GM18868 (cell line): ENCODE measurements around the gene ANGPTL4.

Experiments used
- ATAC-seq: cut with Tn5 transposase; IDR thresholded peaks from one replicate; pipeline ENCODE4 v1.9.1; 2021; ENCODE audit warnings: mild to moderate bottlenecking, moderate library complexity; ENCODE audit not compliant: unreplicated experiment

Gene ANGPTL4

GRCh38 chr19:8387688-8388611, 24.0 kb downstream of the ANGPTL4 start:
- no peak for ATAC-seq

DNA sequence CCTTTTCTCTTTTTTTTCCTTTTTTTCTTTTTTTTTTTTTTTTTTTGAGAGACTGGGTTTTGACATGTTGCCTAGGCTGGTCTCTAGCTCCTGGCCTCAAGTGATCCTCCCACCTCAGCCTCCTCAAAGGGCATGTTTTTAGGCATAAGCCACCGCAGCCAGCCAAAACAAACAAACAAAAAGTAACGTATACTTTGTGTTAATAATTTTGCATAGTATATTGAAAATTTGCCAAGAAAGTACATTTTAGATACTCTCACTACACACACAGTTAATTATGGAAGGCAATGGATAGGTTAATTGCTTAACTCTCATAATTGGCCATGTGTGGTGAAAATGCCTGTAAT, 24.6 kb downstream of the ANGPTL4 start:
- no peak for ATAC-seq

DNA sequence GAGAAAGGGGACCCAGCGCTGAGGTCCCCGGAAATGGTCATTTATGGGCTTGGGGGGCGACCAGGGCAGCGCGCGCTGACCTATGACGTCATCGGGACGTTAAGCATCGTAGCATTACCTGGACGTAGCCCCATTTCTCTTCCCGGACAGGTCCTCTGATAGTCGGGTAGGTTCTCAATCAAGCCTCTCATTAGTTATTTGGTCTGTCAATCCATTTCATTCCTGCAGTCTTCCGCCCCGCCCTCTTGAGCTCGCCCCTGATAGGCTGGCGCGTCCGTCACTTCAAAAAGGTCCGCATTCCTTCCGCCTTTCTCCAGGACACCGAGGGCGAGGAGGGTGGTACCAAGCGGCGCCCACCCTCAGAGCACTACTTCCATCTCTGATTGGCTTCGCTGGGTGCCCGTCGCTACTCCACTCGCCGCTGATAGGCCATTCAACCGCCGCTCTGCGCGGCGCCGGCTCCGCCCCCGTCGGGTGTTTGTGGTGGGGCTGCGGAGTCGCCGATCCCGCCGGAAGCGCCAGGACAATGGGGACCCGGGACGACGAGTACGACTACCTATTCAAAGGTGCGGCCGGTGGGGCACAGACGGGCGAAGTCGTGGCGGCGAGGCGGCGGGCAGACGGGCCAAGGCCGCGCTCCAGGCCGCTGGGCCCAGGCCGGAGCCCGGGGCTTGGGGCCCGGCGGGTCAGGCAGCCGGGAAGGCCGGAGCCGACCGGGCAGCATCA, 26.1 kb downstream of the ANGPTL4 start, which contains the start of gene RAB11B:
Gene RAB11B, plus strand, starts transcription at position 470 of the 726 bp plus-strand sequence. Its CDS starts 57 bp downstream, at position 527.
- peak; percentile 90 for ATAC-seq

- ATAC-seq = peak; percentile 35
Observed at GRCh38 chr19:8390617-8390981, 26.6 kb downstream of the ANGPTL4 start.

DNA sequence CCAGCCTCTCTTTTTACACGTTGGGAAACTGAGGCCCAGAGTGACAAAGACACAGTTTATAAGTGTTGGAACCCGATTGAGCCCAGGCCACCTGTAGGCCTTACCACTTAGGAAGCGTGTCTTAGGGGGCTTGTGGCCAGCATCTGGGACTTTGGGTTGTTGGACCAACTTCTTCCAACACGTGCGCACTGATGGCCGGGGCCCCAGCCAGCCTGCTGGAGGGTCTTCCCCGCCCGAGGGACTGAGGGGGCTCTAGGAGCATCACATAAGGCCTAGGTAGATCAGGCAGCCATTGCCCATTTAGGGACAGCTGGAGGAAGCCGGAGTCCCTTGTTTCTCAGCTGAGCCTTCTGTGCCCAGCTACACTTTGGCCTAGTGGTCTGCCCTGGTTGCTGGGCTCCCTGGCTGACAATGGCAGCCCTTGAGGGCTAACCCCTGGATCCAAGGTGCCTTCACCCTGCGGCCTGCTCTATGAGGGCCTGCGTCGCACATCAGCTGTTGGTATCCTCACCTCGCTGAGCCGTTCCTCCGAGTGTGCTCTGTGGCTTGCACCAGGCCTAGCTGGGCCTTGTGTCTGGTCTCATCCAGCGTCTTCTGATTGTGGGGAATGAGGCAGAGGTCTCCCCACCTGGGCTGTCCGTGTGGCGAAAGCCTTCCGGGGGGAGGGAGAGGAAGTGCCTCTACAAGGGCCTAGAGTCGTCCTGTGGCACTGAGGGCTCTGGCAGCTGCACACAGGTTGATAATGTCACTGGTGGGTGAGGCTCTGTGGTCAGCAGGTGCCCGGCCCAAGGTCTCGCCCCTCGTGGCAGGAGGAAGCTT, 27.5 kb downstream of the ANGPTL4 start:
- no peak for ATAC-seq

DNA sequence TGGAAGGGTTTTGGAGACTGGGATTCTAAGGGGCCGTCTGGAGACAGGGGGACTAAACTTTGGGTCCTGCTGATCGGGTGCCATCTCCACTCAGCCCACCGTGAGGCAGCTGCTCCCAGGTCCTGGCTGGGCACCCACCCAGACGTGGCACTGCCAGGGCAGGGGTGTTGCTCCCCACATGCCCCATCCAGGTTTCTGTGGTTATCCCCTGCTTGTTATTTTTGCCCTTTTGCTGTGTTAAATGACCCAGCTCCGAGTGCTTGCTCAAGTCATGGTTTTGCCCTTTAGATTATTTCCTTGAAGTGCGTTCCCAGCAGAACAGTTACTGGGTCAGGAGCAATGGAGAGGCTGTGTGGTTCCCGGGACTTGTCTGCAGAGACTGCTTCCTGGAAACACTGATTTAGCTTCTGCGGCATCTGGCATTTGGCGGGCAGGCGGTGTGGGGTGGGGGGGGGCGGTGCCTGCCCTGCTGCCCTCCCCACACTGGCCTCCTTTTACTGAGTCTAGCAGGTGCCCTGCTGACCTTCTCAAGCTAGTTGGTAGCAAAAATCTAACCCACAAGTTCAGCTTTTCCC, 28.1 kb downstream of the ANGPTL4 start:
- no peak for ATAC-seq

- no peak for ATAC-seq
Observed at GRCh38 chr19:8393192-8393870, 29.4 kb downstream of the ANGPTL4 start.

DNA sequence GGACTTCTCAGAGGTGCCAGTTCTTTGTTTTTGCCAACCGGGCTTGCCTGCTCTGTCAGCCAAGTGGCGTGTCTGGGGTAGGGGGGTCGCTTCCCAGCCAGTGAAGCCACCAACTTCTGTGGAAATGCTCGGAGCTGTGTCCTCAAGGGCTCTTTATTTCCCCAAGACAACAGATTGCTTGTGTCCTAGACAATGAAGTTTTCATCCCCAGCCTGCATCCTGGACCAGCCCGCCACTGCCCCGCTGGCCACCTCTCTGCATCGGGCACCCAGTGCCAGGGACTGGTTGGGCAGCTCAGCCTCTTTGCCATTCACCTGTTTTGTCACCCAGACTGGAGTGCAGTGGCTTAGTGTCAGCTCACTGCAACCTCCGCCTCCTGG, 29.9 kb downstream of the ANGPTL4 start:
- no peak for ATAC-seq

GRCh38 chr19:8395621-8396082, 31.7 kb downstream of the ANGPTL4 start:
- ATAC-seq = no peak

- no peak for ATAC-seq
Observed at GRCh38 chr19:8396185-8396562, 32.2 kb downstream of the ANGPTL4 start.

- peak; percentile 48 for ATAC-seq
Observed at GRCh38 chr19:8396563-8397203, 32.7 kb downstream of the ANGPTL4 start.

DNA sequence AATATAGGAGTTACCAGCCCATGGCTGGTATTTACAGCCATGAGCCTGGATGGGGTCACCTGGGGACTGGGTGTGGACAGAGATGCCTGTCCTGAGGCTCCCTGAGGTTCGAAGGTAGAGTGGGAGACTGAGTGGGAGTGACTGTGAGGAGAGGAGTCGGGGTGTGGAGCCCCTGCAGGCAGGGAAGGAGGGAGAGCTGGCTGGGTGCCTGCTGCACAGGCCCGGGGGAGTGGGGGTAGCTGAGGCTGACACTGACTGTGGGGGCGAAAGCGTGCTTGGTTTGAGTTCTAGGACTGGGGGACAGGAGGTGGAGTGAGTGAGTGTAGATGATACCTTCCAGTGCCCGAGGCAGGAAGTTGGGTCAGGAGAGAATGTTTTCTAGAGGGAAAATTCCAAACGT, 33.3 kb downstream of the ANGPTL4 start:
- no peak for ATAC-seq

- ATAC-seq = no peak
Observed at GRCh38 chr19:8397746-8398310, 33.9 kb downstream of the ANGPTL4 start.

DNA sequence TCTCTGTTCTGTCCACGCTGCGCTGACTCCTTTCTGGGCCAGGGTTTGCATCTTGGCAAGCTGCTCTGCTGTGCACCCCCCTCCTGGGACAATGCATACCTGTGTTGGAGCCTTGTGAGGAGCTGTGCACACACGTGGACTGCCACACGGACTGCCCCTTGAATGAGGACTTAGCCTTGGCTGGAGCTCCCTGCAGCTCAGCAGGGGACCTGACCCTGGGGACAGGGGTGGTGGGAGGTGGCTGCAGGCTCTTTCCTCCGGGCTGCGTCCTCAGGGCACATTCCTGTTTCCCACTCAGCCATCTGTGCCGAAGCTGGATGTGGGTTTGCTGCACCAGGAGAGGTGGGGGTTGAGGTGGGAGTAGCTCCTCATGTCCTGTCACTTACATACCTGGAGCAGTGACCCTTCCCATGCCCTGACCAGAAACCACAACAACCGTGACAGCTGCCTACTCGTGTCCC, 34.4 kb downstream of the ANGPTL4 start:
- no peak for ATAC-seq

GRCh38 chr19:8399681-8400188, 35.8 kb downstream of the ANGPTL4 start:
- ATAC-seq = no peak

DNA sequence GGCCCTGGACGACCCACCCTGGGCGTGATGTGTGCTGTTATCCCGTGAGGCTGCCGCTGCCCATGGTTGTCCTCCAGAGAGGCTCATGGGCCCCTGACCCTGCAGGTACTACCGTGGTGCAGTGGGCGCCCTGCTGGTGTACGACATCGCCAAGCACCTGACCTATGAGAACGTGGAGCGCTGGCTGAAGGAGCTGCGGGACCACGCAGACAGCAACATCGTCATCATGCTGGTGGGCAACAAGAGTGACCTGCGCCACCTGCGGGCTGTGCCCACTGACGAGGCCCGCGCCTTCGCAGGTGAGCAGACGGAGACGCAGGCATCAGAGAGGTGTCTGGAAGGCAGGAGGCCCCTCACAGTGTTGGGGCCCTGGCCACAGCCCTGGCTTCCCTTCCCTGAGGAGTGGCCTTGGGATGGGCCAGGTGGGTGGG, 38.0 kb downstream of the ANGPTL4 start:
- no peak for ATAC-seq

- no peak for ATAC-seq
Observed at GRCh38 chr19:8403098-8403819, 39.3 kb downstream of the ANGPTL4 start.

- ATAC-seq = no peak
Observed at GRCh38 chr19:8403820-8404109, 39.8 kb downstream of the ANGPTL4 start.
